HEK293T (cell line): ENCODE data around the gene ITLN2.
"Not testable (repeated sequence)": the region's sequence is repeated elsewhere in the genome, so short reads cannot be mapped to it uniquely, and the experiment has no call there.

Source experiments
- CTCF ChIA-PET: fragments of 350-600 bp; formaldehyde crosslinking; extraction: SDS; loops from one replicate; lab custom pipeline; 2021; ENCODE audit warnings: antibody characterized with exemption, inconsistent platforms; lab: Yijun Ruan, JAX
- POLR2A ChIA-PET: fragments of 350-600 bp; formaldehyde crosslinking; extraction: SDS; loops from one replicate; lab custom pipeline; 2020; ENCODE audit warnings: antibody characterized with exemption, inconsistent platforms; lab: Yijun Ruan, JAX
- DNase-seq: peaks from one replicate; pipeline ENCODE4 v3.0.0; 2012; ENCODE audit warnings: mixed read lengths; ENCODE audit errors: extremely low spot score
- ARNT ChIP-seq: fragments of 450-650 bp; IDR thresholded peaks from 2 replicates; pipeline ENCODE4 v1.6.1; 2017; ENCODE audit warnings: mild to moderate bottlenecking
- BHLHE40 ChIP-seq: fragments of 450-650 bp; IDR thresholded peaks from 2 replicates; pipeline ENCODE4 v1.6.1; 2016; ENCODE audit warnings: mild to moderate bottlenecking, moderate library complexity, borderline replicate concordance
- CTBP1 ChIP-seq: fragments of 450-650 bp; IDR thresholded peaks from 2 replicates; pipeline ENCODE4 v1.6.1; 2016; ENCODE audit warnings: borderline replicate concordance
- ELF4 ChIP-seq: fragments of 450-650 bp; IDR thresholded peaks from 2 replicates; pipeline ENCODE4 v1.6.1; 2017; ENCODE audit warnings: antibody characterized with exemption
- FOXA1 ChIP-seq: fragments of 450-650 bp; IDR thresholded peaks from 2 replicates; pipeline ENCODE4 v1.6.1; 2016; ENCODE audit warnings: mild to moderate bottlenecking
- FOXK2 ChIP-seq: fragments of 450-650 bp; IDR thresholded peaks from 2 replicates; pipeline ENCODE4 v1.6.1; 2016; ENCODE audit warnings: mild to moderate bottlenecking
- FOXM1 ChIP-seq: fragments of 450-650 bp; IDR thresholded peaks from 2 replicates; pipeline ENCODE4 v1.6.1; 2017; ENCODE audit warnings: mild to moderate bottlenecking, borderline replicate concordance
- HDGF ChIP-seq: fragments of 450-650 bp; IDR thresholded peaks from 2 replicates; pipeline ENCODE4 v1.6.1; 2017; ENCODE audit warnings: antibody characterized with exemption, borderline replicate concordance
- L3MBTL2 ChIP-seq: fragments of 450-650 bp; conservative IDR thresholded peaks from 2 replicates; pipeline ENCODE4 v1.6.1; 2016; ENCODE audit warnings: mild to moderate bottlenecking
- LEF1 ChIP-seq: fragments of 450-650 bp; IDR thresholded peaks from 2 replicates; pipeline ENCODE4 v1.6.1; 2017; ENCODE audit warnings: mild to moderate bottlenecking, borderline replicate concordance
- NFRKB ChIP-seq: fragments of 450-650 bp; IDR thresholded peaks from 2 replicates; pipeline ENCODE4 v1.6.1; 2016; ENCODE audit warnings: mild to moderate bottlenecking, moderate library complexity
- PKNOX1 ChIP-seq: fragments of 450-650 bp; IDR thresholded peaks from 2 replicates; pipeline ENCODE4 v1.6.1; 2016
- SP1 ChIP-seq: fragments of 450-650 bp; IDR thresholded peaks from 2 replicates; pipeline ENCODE4 v1.6.1; 2017
- SUZ12 ChIP-seq: fragments of 450-650 bp; IDR thresholded peaks from 2 replicates; pipeline ENCODE4 v1.6.1; 2016; ENCODE audit warnings: mild to moderate bottlenecking
- TARDBP ChIP-seq: fragments of 450-650 bp; IDR thresholded peaks from 2 replicates; pipeline ENCODE4 v1.6.1; 2016
- ZNF384 ChIP-seq: fragments of 450-650 bp; IDR thresholded peaks from 2 replicates; pipeline ENCODE4 v1.6.1; 2016

Gene ITLN2

GRCh38 chr1:160945079-160945478, 9.5 kb downstream of the ITLN2 start:
- POLR2A ChIA-PET: no interaction called here
- CTCF ChIA-PET: no interaction called here

GRCh38 chr1:160942926-160943325, 11.7 kb downstream of the ITLN2 start:
- ChIA-PET CTCF (interaction anchor here (0.7 kb wide), 1 partner anchor 370 kb away, joined by 3 read pairs; no protein-coding TSS in a partner anchor), POLR2A (no interaction called here)
- DNase-seq: no peak
- TF ChIP-seq NFRKB (no peak), SUZ12 (no peak), FOXK2 (no peak), CTBP1 (no peak), FOXM1 (no peak), L3MBTL2 (no peak), ZNF384 (no peak), ARNT (no peak), ELF4 (no peak), BHLHE40 (no peak), SP1 (no peak), TARDBP (no peak), HDGF (no peak), LEF1 (no peak), PKNOX1 (no peak), FOXA1 (no peak)

More at GRCh38 chr1:160945079-160945478, 9.5 kb downstream of the ITLN2 start:
- DNase-seq: no peak
- TF ChIP-seq SUZ12: no peak
- TF ChIP-seq NFRKB: no peak
- no peak for TF ChIP-seq TARDBP
- TF ChIP-seq FOXK2: no peak
- no peak for TF ChIP-seq BHLHE40
- no peak for TF ChIP-seq CTBP1
- TF ChIP-seq SP1: no peak
- TF ChIP-seq ZNF384: no peak
- TF ChIP-seq ELF4: no peak
- TF ChIP-seq LEF1: no peak
- no peak for TF ChIP-seq L3MBTL2
- TF ChIP-seq FOXM1: no peak
- TF ChIP-seq PKNOX1: no peak
- no peak for TF ChIP-seq ARNT
- TF ChIP-seq HDGF: no peak
- no peak for TF ChIP-seq FOXA1

- CTCF ChIA-PET, POLR2A ChIA-PET, DNase-seq: not testable (repeated sequence)
These were observed 17.9 kb downstream of the ITLN2 start for GRCh38 chr1:160936666-160937065.

GRCh38 chr1:160935527-160936258, 18.9 kb downstream of the ITLN2 start:
- TF ChIP-seq FOXA1: no peak
- no peak for TF ChIP-seq L3MBTL2
- no peak for TF ChIP-seq ELF4
- TF ChIP-seq PKNOX1: no peak
- TF ChIP-seq BHLHE40: no peak
- no peak for TF ChIP-seq FOXK2
- TF ChIP-seq FOXM1: no peak
- TF ChIP-seq LEF1: no peak
- TF ChIP-seq NFRKB: no peak
- ChIA-PET POLR2A (no interaction called here), CTCF (interaction anchor here (0.6 kb wide), 1 partner anchor 55 kb away, joined by 3 read pairs; no protein-coding TSS in a partner anchor)
- DNase-seq: no peak

- CTCF ChIA-PET, POLR2A ChIA-PET, DNase-seq: not testable (repeated sequence)
These were observed 21.3 kb downstream of the ITLN2 start for GRCh38 chr1:160933305-160933704.

- POLR2A ChIA-PET: no interaction called here
- DNase-seq: no peak
- TF ChIP-seq ELF4 (no peak), PKNOX1 (no peak)
- CTCF ChIA-PET: interaction anchor here (0.7 kb wide), 1 partner anchor 170 kb away, joined by 7 read pairs; no protein-coding TSS in a partner anchor
These were observed 28.9 kb downstream of the ITLN2 start for GRCh38 chr1:160925652-160926244.
